GM18867 (cell line): ENCODE results near the gene UBE2Q2.
"Not testable (repeated sequence)": the region's sequence is repeated elsewhere in the genome, so short reads cannot be mapped to it uniquely, and the experiment has no call there.

Source experiments
- ATAC-seq: cut with Tn5 transposase; IDR thresholded peaks from one replicate; pipeline ENCODE4 v1.9.1; 2021; ENCODE audit warnings: mild to moderate bottlenecking, moderate library complexity; ENCODE audit not compliant: unreplicated experiment

Gene UBE2Q2

DNA sequence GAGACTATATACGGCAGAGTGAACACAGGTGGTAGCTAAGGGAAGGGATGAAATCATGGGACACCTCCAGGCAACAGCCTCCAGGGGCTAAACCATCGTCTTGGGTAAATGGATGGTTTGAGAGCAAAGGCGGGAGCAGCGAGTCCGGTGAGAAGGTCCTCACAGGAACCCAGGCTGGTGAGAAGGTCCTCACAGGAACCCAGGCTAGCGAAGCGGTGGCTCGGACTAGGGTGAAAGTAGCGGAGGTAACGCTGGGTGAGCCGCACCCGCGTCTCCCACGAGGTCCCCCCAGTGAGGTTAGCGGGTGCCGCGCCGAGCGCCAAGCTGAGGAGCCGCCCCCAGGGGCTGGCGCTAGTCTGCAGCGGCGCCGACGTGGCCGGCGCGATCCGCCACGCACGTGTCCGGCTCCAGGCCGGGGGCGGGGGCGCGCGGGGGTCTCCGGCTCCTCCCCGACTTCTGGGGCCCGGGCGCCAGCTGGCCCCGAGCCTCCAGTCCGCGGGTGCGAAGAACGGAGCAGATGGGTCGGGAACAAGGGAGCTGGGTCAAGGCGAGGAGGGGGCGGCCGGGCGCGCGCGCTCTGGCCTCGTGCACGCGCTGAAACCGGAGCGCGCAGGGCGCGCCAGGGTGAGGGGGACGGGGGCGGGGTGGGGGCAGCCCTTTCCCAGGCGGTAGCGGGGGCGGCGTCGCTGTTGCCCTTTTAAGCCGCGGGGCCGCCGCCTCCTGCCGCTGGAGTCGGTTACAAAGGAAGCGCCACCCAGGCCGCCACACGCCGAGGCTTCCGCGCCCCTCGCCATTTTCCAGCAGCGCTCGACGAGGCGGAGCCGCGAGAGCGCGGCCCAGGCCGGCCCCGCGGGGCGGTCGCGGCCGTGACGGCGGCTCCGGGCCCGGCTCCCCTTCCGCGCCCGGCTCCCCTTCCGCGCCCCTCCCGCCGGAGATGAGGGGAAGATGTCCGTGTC lies at the start of gene UBE2Q2:
UBE2Q2 (plus strand) TSS at position 726 of the 956 bp plus-strand sequence; CDS start at position 946, 220 bp downstream.
- ATAC-seq, result peak; percentile 66

DNA sequence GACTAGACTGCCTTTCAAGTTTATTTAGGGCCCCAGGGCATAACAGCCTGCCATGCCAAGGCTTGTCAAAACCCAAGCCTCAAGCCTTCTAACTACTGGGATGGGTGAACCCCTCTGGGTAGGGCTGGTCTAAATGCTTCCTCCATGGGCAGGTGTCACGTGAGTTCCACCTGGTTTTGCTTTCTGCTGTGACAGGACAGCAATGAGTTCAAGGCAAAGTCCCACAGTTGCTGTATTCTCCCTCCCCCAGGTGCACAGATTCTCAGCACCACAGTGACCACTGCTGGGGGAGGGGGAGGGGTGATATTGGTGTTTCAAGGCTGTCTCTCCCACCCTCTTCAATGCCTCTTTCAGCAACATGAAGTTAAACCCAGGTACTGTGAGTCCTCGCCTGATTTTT lies 46.9 kb upstream of the UBE2Q2 start:
- no peak for ATAC-seq

DNA sequence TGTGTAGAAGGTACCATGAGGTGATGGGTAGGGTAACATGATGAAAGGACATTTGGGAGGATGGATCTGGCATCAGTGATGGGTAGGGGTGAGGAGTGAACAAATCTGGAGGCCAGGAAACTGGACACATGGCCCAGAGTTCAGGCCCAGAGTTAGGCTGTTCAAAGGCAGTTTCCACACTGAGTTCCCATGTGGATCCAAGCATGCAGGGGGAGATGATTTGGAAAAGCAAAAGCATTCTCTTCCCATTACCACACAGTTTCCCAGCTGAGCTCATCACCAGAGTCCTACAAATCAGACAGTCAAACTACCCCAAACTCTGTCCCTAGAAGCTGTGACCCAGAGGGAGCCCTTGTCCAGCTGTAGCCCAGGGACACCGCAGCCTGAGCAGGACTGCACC lies 46.1 kb upstream of the UBE2Q2 start:
- ATAC-seq, result not testable (repeated sequence)

DNA sequence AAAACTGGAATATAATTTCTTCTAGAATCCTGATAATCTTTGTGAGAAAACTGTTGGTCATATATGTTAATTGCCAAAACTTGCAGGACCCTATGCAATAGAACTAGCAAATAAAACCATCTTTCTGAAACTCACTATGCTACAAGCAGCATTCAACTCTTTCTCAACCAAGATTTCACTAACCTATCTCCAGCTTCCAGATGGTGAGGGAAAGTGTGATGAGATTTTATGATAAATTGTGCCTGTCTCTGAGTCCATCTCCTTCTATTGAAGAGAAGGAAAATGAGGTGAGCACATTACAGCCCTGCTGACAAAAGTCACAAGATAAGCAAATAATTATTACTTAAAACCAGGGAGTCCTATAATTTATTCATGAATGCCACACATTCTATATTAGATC lies 44.1 kb upstream of the UBE2Q2 start:
- ATAC-seq, result no peak

DNA sequence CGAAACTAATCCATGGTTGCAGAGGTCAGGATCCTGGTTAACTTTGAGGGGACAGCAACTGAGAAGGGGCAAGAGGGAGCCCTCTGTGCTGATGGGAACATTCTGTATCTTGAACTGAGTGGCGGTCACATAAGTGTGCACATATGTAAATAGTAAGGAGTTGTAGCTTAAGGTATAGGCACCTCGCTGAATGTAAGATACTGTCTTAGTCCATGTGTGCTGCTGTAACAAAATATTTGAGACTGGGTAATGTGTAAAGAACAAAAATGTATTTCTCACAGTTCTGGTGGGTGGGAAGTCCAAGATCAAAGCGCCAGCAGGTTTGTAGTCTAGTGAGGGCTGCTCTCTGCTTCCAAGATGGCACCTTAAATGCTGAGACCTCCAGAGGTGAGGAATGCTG lies 42.8 kb upstream of the UBE2Q2 start:
- ATAC-seq, result not testable (repeated sequence)

DNA sequence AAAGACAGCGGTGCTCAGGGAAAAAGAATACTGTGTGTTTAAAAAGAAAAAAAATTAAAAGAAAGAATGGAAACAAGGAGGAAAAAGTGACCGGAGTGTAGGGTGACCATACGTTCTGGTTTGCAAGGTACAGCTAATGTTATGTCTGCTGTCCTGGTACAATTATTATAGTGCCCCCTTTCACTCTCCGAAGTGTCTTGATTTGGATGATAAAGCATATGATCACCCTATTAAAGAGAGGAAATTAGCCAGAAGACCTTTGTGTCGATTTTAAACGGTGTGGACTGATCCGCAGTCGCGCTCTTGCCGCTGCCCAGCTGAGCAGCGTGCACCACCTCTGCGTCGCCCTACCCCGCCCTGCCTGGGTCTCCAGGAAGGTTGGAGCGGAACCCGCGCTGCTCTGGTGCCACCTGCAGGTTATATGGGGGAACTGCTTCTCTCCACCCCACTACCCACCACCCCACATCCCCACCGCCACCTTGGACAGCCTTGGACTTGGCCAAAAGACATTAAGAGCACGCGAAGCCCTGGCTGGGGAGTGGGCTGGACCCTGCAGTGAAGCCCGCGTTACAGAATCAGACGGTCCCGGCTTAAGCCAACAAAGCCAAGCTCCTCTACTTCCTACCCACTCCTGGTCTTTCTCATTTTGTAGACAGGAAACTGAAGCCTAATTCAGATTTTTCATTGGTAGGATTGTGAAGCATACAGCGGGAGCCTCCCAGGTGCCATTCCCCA lies 41.2 kb upstream of the UBE2Q2 start:
- ATAC-seq, result peak; percentile 89

DNA sequence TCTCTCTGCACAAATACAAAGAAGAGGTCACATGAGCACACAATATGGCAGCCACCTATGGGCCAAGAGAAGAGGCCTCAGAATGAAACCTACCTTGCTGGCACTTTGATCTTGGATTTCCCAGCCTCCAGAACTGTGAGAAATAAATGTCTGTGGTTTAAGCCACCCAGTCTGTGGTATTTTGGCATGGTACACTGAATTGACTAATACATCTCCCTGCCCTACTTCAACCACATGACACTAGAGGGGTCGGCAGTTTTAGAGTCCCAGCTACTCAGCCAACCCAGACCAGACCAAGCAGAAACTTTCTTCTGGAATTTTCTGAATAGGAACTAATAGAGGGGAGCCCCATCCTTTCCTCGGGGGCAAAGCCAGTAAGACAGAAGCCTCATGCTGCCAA lies 35.8 kb upstream of the UBE2Q2 start:
- not testable (repeated sequence) for ATAC-seq

DNA sequence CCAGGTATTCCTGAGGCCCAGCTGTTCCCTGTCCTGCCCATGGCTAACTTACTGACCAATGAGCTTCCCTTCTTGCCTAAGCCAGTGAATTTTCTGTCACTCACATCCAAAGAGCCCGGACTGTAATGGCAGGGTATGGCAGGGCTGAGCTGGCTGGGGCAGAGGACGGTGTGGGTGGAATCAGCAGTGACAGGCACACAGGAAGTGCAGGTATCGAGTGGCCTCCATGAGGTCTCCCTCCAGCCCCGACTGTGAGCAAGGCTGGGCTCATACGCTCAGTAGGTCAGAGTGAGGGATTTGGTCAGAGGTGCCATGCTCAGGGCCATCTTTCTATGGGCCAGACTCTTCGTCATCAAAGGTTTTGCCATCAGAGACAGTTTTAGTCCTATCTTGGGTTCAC lies 35.2 kb upstream of the UBE2Q2 start:
- not testable (repeated sequence) for ATAC-seq

DNA sequence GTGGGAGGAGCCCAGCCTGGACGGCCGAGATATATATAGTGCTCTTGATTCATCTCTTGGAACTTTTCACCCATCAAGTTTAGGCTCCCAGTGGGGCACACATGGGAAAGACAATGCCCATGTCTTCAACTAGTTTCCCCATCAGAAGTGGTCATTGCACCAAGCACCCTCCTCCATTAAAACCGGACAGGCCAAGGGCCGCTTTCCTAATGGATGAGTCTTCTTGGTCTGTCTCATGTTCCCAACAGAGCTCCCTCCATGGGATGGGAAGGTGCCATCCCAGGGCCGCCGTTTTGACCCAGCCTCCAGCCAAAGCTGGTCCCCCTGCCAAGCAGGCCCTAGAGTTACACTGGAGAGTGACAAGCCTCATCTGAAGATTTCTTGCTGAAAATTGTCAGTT lies 34.7 kb upstream of the UBE2Q2 start:
- no peak for ATAC-seq

DNA sequence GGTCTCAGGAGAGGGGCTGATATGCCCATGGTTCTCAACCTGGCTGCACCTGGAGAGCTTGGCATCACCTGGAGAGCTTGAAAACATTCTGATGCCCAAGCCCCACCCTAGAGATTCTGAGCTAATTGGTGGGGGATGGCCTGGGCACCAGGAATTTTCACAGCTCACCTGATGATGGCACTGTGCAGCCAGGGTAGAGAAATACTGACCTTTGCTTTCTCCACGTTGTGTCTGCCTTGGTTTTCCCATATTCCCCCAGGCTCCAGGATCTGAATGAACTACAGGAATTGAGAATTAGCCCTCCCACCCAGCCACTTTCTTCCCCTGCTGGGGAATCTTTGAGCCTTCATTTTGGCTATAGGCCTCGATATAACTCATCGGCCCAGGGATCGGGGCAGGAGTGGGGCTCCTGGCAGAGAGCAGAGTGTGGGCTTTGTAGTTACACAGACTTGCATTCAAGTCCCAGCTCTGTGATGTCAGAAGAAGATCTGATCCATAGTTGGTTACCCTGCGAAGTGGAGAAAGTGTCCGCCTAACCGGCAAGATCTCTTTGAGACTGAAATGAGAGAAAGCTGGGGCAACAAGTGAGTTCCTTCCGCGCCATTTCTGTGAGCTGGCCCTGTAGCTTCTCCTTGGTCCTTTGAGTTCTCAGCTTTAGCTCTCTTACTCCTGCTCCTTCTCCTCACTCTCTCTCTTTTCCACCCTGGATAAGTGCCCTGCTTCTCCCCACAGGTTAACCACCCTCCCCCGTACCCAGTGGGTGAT lies 33.1 kb upstream of the UBE2Q2 start:
- ATAC-seq, result no peak

DNA sequence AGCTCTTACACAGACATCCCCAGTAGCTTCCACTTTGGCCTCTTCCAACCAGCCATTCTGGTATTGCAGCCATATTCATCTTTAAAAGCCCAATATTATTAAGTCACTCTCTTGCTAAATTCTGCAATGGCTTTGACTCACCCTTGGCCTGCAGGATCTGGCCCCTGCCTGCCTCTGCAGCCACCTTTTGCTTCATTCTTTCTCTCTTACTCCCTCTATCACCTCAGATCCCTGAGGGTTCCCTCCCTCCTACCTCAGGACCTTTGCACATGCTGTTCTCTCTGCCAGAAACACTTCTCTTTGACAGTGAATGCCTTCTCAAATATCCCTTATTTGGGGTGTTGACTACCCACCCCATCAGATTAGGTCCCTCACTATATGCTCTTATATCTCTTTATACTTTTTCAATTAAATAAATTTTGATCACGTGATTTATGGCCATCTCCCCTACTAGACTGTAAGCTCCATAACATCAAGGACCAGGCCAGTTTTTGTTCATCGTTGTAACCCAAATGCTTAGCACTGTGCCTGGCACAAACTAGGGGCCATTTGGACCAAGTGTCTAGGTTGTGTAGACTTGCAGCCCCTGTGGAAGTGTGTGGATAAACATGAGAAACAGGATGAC lies 32.3 kb upstream of the UBE2Q2 start:
- no peak for ATAC-seq

DNA sequence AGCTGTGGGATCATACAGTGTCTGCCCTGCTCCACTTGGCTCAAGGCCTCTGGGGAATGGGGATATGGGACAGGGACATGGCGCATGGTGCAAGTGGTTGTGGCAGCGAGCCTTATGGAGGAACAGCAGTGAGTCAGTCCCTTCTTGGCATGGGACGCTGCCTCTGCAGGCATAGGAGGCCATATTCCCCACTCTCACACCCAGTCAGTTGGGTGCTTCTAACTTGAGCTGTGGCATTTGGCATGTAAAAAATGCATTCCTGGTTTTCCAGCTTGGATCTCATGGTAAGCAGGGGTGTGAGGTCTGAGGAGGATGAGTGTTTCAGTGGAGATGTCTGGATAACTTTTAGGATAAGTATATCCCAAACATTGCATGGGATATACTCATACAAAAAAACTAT lies 31.6 kb upstream of the UBE2Q2 start:
- no peak for ATAC-seq

DNA sequence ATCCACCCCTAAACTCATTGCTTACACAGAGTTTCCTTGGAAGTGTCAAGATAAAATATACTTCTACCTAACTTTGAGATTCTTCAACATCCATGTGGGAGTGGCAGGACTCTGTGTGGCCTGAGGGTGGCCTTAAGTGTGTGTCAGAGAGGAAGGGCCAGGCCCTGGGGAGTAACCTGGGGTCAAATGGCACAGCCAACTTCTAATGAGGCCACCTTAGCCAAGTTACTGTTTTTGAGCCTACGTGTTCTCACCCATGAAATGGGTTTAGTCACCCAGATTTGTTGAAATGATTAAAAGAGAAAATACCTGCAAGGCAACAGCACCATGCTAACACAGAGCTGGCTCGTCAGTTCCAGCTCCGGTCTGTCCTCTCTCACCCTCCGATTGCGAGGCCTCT lies 28.5 kb upstream of the UBE2Q2 start:
- no peak for ATAC-seq

DNA sequence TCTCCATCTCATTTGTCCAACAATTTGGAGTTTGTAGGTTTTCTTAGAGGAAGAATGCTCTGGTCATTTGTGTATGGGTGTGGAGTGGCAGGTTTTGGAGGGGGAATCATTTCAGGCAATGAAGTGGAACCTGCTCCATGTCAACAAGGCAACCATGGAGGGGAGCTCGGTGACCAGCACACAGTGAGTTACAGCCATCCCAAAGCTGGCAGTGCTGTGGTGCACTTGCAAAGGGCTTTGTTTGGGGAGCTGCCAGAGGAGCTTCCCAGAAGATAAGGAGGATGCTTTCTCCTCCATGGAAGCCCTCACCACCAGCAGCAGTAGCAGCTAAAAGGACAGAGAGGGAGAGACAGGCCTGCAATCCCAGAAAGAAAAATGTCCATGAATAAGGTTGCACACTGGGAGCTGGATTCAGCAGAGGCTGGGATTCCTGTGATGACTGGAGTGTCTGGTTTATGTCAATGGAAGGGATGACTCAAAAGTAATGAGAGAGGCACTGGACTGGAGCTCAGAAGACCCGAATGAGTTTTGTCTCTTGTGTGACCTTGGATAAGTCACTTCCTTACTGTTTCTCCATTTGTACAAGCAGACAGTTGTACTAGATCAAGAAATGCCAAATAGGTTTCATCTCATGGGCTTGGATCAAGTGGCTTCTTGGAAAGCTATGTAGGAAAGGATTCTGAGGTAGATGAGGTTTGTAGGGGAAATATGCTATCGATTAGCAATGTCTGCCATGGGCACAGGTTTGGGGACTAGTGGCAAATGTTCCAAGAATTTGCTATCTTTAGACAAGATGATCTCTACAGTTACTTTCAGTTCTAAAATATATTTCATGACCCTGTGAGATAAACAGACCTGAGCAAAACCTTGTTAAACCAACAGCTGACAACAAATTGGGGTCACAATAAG lies 27.2 kb upstream of the UBE2Q2 start:
- no peak for ATAC-seq

DNA sequence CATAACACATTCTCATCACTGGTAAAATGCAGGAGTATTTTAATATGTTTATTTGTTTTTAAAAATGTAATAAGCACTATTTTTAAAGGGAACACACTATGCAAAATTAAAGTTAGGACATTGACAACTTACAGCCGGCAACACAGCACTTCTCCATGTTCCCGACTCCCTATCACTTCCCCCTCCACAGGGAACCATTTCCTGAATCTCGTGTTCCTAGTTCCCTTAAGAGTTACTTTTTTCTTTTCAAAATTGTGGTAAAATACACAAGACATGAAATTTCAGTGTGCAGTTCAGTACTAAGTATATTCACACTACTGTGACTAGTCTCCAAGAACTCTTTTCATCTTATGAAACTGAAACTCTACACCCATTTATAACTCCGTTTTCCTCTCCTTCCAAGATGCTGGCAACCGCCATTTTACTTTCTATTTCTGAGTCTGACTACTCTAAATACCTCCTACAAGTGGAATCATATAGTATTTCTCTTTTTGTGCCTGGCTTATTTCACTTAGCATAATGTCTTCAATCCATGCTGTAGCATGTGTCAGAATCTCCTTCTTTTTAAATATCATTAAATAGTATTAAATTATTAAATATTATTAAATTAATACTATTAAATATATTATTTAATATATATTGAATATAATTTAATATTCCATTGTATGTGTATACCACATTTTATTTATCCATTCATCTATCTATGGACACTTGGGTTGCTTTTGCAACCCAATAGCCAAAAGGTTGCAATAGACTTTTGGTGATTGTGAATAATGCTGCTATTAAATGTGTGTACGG lies 25.9 kb upstream of the UBE2Q2 start:
- ATAC-seq, result no peak

DNA sequence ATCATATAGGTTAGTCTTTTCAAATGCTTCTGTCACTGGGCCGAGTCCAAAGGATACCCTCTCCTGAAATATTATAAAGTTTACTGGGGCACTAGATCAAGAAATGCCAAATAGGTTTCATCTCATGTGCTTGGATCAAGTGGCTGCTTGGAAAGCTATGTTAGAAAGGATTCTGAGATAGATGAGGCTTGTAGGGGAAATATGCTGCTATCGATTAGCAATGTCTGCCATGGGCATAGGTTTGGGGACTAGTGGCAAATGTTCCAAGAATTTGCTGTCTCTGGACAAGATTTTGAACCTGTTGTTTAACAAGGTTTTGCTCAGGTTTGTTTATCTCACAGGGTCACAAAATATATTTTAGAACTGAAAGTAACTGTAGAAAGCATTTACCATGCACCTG lies 23.0 kb upstream of the UBE2Q2 start:
- no peak for ATAC-seq

DNA sequence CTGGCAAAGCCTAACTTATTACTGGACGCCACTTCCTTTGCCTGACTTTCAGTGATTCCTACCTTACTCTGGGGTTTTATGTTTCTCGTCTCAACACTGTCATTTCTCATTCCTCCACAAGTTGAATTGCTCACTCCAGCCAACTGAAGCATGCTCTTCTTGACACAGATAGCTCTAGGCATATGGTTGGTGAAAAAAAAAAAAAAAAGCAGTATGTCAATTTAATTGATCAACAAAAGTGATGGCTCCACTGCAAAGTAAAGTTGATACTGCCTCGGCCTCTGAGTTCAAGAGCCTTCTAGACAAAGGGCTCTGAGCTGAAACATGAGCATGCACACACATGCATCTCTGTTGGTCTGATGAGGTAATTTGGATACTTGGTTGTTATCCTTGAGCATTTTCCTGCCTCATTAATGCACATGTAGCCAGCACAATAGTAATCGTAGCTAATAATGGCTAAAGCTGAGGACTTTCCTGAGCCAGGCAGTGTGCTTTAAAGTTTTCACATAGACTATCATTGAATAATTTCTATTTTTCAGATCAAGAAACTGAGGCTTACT lies 21.4 kb upstream of the UBE2Q2 start:
- no peak for ATAC-seq

DNA sequence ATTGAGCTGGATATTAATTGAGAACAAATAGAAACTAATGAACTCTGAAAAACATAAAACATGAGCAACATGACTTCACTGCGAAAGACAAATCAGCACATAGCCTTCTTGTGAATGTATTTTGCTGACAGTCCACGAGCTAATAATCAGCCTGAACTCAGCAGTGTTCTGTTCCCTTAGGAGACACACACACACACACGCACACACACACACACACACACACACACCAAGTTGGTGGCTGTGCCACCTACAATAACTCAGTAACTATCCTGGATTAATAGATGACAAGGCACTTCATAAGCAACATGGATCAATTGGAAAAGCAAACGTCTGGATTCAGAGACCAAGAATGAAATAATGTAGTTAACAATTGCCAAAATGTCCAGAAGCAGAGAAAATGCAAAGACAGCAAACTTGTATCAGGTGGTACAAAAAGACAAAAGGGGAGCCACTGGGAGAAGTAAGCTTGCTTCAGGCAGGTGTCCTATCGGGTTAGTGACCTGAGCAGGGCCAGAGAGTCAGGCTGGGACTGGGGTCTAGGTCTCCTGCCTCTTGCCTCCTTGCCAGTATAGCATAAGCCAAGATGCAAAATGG lies 20.5 kb upstream of the UBE2Q2 start:
- ATAC-seq, result no peak
